HuH-7 (cell line): Measurements from ENCODE around the gene HDDC2.

Source experiments
- DNase-seq: peaks from one replicate; pipeline ENCODE4 v3.0.0; 2011; ENCODE audit warnings: low spot score

The HDDC2 gene

DNA sequence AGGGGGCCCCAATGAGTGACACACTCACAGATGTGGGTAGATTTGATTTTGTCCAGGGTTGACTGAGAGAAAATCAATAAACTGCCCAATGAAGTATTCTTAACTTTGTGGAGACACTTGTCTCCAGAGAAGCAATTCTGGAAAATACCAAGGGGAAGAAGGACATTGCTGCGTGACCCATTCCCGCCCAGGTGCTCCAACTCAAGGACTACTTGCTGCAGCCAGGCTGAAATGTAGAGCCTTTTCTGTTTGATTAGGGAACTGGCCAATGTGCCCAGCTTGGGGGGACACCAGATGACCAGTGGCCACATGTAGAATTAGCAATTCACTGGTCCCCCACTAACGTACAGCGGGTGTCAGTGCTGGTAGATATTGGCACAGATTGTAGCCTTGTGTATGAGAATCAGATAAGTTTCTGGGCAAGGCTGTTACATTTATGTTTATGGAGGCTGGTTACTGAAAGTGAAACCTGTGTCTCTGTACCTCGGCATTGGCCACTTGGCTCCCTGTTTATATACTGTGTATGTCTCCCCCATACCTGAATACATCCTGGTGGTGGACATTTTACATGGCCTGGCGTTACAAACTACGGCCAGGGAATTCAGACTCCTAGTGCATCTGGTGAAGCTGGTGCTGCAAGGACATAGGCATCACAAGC lies 32.3 kb downstream of the HDDC2 start:
- DNase-seq, result no peak

- DNase-seq, result no peak
Measured at GRCh38 chr6:125268765-125269164, 33.0 kb downstream of the HDDC2 start.

DNA sequence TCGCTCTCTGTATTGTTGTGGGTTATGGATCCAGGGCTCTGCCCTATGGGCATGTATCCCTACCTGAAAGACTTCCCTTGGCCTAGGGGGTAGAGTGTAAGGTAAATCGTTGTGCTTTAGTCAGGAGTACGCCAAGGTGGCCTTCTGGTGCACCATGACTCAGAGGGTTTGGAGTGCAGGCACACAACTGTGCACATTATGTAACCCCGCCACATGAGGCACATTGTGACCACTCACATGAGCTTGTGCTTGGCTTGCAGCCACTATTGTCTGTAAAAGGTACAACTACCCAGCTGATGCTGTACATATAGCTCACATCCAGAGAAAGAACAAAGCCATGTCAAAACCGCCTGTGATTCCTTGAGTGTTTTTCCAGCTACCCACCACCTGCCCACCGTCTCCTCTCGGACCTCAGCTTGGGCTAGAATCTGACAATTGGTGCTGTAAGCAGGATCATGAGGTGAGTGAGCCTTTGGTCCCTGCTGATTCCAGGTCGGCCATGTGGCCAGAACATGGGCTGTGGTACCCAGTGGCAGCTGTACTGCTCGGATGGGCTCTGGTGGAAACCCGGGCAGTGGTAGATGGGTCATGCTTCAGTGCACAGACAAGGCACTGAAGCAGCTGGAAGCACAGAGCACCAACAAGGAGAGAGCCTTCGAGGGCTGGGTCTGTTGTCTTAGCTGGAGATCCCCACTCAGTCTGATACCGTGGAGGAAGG lies 33.8 kb downstream of the HDDC2 start:
- DNase-seq, result no peak

DNA sequence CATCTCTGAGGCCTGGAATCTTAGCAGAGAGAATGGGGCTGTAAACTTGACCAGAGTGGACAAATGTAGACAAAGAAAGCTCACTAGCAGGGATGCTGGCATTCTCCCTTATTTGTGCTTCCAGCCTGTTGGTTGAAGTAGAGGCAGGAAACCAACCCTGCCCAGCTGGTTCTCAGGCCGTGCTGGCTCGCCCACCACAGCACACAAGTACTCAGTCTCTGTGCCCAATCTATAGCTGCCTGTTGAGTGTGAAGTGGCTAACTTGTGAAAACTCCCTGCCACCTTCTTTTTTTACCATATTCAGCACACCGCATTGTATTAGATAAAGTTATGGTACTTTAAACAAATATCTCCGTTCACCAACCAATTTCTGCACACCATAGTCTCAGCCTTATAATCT lies 37.3 kb downstream of the HDDC2 start:
- no peak for DNase-seq

GRCh38 chr6:125262016-125263013 lies 39.5 kb downstream of the HDDC2 start:
- DNase-seq, result no peak

GRCh38 chr6:125259354-125259736 lies 42.4 kb downstream of the HDDC2 start:
- no peak for DNase-seq

DNA sequence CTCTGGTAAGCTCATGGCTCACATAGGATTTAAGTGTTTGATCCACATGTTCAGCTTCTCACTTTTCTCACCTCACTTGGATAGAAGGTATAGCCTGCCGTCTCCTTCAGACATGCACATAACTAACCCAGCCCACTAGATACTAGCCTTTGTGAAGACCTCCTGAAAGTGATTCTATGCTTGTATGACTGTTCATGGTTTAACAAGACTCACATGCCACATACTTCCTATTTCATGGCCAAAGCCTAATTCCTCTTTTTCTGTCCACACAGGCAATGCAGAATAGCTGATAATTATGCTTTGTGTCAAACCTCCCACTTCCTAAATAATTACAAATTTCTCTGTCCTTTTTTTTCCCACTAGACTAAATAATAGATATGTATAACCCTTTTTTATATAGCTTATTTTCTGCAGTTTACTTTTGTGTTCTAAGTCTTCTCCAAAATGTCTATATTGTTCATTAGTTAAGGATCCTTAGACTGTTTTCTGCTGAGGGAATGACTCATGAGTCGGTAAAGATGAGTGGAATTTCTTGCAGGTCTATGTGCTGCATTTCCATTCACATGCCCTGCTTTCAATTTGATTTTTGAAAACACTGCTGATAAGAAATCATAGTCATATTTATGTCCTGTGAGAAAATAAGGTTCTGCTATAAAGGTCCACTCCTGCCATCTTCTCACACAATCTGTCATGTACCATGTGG lies 43.0 kb downstream of the HDDC2 start:
- no peak for DNase-seq

- no peak for DNase-seq
Measured at GRCh38 chr6:125257351-125257750, 44.4 kb downstream of the HDDC2 start.

GRCh38 chr6:125255201-125255600 lies 46.6 kb downstream of the HDDC2 start:
- DNase-seq, result no peak

GRCh38 chr6:125254321-125254720 lies 47.4 kb downstream of the HDDC2 start:
- DNase-seq, result no peak

DNA sequence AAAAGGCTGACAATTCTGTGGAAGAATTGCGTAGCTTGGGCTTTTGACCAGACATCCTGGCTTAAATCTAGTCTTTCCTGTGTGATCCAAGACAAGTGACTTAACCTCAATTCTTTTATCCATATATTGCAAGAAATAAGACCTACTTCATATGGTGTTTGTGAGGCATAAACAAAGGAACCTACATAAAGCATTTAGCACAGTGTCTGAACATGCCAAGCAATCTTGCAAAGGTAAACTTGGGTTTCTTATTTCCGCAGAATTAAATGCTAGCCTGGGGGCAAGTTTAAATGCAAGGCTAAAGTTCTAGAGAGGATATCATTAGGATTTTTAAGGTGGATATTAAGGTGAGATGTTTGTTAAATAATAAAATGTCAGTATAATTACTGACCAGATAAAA lies 47.9 kb downstream of the HDDC2 start:
- no peak for DNase-seq

- DNase-seq, result no peak
Measured at GRCh38 chr6:125252891-125253290, 48.9 kb downstream of the HDDC2 start.

DNA sequence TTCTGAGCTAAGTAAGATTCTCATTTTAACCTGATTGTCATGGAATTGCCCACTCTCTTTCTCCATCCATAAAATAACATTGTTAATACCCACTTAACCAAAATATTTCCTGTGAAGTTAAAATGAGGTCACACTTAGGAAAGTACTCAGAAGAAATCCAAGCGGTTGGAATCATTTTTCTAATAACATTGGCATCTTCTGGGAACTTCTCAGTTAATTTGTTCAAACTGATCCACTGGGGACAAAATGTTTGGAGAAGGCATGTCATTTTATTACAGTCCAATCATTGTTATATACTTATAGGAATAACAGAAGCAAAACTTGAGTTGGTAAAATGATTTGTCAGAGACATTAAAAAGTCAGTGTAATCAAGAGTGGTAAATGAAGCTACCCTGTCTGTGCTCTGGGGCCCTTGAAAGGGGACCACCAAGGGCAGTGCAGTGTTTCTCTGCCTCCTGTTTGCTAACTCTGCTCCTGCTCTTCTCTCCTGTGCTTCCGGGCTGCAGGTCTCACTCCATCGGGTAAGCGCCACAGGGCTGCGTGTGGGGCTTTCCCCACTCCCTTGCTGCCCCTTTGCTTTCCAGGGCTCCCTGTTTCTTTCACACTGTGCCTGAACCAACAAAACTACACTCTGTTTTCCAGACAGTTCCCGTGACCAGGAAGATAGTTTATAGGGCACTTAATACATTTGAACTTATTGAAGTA lies 50.1 kb downstream of the HDDC2 start:
- no peak for DNase-seq

DNA sequence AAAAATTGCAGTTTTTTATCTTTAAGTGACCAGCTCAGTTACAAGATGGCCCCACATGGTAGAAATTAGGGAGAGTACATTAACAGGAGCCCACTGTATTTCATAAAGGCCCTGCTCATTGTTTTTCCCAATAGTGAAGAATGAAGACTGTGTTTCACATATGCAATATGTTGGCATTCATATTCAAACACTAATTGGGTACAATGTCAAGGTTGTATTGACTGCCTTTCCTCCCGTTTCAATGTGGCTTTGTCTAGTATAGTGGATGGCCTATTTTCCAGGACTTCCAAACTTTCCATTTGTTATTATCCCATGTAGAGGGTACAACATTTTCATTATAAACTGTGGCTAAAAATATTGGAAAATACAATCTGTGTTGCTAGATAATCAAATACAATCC lies 51.3 kb downstream of the HDDC2 start:
- no peak for DNase-seq

GRCh38 chr6:125248136-125248535 lies 53.6 kb downstream of the HDDC2 start:
- no peak for DNase-seq

DNA sequence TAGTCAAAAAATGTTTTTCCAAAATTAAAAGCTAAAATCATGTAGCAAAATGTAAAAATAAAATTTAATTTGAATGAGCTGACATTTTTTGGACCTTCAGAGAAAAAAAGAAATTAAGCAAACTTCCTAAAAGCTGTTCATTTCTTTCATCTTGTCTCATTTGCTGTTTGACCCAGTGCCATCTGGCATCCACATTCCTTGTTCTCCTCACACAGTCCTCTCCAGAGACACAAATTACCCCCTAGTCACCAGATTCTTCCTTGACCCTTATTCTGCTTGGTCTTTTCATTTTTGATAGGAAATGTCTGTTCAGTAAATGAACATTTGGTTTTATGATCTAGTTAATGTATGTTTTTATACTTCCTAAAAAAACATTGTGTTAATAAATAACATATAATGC lies 55.2 kb downstream of the HDDC2 start:
- no peak for DNase-seq

DNA sequence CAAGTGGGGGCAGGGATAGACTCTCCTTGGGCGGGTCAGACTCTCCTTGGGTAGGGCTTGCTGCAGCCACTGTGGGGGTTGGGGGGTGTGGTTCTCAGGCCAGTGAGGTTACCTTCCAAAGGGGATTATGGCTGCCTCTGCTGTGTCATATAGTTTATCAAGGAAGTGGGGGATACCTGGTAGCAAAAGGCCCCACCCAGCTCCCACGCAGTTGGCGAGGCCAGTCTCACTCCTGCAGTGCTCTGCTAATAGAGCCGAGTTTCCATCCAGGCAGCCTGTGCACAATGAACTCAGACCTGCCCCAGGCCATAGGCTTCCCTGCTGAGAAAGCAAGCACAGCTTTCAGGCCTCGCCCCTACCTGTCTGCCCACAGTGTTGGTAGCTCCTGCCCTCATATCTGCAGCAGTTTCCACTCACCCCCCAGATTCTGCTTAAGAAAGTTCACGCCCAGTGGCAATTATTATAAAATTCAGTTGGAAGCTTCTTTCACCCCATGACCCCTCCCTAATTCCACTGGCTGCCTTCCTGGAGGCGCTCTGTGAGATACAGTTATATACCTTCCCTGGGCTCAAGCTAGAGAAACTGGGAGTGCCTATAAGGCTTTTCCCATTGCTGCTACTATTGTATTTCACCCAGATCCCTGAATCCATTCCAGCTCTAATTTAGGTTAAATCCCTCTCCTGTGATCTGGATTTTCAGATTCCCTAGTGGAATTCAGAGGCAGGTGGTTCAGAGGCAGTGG lies 56.1 kb downstream of the HDDC2 start:
- DNase-seq, result no peak

DNA sequence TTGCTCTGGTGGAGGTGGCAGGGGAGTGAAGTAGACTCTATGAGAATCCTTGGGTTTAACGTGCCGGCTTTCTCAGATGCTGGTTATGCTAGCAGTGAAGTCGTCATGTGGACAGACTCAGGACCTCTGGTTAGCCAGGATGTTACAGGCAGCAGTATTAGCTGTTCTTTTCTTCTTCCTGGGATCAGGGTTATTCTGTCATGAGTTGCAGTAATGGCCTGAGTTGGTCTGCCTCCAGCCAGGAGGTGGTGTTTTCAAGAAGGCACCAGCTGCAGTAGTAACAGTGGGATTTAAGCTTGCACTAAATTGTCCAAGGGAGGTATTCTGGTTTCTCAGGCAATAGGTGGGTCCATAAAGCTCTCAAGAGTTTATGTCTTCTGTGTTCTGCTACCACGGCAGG lies 56.7 kb downstream of the HDDC2 start:
- no peak for DNase-seq

DNA sequence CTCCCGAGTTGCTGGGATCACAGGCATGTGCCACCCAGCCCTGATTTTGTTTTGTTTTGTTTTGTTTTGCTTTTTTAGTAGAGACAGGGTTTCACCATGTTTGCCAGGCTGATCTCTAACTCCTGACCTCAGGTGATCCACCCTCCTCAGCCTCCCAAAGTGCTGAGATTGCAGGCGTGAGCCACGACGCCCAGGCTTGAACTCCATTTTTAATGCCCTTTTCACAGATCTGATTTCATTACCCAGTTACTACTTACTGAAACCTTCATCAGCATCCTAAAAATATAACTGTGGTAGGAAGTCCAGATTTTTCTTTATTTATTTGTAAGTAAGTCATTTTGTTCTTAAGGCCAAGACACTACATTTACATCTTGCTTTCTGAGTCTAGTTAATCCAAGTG lies 64.0 kb downstream of the HDDC2 start:
- no peak for DNase-seq

DNA sequence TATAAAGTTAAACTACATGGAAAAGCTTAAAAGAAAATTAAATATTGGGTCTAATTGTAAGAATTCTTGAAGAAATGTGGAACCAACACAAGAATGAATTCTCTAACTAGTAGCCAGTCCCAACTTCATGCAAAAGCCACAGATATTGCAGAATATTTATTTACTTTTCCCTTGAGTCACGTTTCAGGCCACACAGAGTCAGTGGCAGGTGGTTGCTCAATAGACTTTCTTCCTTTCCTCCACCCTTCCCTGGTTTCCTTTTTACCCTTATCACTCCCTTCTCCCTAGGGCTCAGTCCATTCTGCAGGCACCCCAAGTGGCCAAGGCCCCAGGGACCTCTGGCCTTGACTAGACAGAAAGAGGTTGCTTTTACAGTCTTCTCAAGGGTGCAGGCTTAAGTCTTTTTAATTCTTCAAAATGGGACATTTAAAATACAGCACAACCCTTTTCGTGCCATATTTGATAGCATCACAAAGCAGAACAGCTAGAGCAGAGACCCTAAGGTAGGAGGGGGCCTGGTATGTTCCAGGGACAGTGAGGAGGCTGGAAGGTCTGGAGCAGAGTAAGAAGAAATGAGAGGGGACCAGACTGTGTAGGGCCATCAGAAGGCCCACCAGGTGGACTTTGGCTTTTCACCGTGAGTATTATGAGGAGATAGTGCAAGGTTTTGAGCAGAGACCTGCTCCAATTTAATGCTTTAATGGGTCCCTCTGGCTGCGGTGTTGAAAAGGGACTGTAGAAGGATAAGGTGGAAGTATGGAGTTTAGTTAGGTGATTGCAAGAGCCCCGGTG lies 65.0 kb downstream of the HDDC2 start:
- DNase-seq, result peak; percentile 8
